ENCODE data around the gene KCNK15.

The KCNK15 gene

DNA sequence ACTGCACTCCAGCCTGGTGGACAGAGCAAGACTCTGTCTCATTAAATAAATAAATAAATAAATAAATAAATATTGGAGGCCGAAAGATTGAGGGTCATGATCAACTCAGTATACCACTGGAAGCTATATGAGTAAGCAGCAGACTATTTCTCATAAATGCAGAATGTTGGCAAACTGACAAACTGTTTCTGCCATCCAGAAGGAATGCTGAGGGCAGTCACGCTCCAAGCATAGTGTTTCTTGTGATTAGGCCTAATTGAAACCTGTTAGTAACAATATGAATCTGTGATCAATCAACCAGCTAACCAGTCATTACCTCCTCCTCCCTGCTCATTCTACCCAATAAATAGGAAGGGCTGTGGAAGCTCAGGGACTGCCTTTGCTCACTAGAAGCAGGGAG, 15.2 kb upstream of the KCNK15 start:
- Histone ChIP-seq H3K79me2 (ENCODE audit: insufficient read depth, low read length) (no peaks in the 10 kb centered on the region), H3K9me2 (replicated peaks; ENCODE audit: low read depth, low read length) (no peaks in the 10 kb centered on the region), H2AFZ (ENCODE audit: low read length) (no peak overlapping the region), H3F3A (ENCODE audit: low read depth) (no peaks in the 10 kb centered on the region), H3K36me3 (ENCODE audit: insufficient read depth, low read length) (no peaks in the 10 kb centered on the region), H3K9ac (ENCODE audit: low read depth, low read length, poor library complexity, severe bottlenecking) (no peak overlapping the region), H3K4me1 (ENCODE audit: insufficient read depth, low read length, poor library complexity, severe bottlenecking) (peaks cover 5% of the 10 kb centered on the region), H3K9me3 (ENCODE audit: insufficient read depth, low read depth, low read length) (no peaks in the 10 kb centered on the region), H4K20me1 (ENCODE audit: insufficient read depth, low read length, poor library complexity, severe bottlenecking) (no peaks in the 10 kb centered on the region), H3K27me3 (ENCODE audit: insufficient read depth, low read length, poor library complexity, severe bottlenecking) (no peaks in the 10 kb centered on the region), H3K4me3 (ENCODE audit: low read length, poor library complexity, severe bottlenecking) (no peak overlapping the region), H3K4me2 (ENCODE audit: low read depth, low read length, poor library complexity, severe bottlenecking) (no peak overlapping the region)
- no peak for TF ChIP-seq EZH2phosphoT487 (IDR thresholded peaks at IDR 0.05; ENCODE audit: borderline replicate concordance)
- TF ChIP-seq, protein P1, sequence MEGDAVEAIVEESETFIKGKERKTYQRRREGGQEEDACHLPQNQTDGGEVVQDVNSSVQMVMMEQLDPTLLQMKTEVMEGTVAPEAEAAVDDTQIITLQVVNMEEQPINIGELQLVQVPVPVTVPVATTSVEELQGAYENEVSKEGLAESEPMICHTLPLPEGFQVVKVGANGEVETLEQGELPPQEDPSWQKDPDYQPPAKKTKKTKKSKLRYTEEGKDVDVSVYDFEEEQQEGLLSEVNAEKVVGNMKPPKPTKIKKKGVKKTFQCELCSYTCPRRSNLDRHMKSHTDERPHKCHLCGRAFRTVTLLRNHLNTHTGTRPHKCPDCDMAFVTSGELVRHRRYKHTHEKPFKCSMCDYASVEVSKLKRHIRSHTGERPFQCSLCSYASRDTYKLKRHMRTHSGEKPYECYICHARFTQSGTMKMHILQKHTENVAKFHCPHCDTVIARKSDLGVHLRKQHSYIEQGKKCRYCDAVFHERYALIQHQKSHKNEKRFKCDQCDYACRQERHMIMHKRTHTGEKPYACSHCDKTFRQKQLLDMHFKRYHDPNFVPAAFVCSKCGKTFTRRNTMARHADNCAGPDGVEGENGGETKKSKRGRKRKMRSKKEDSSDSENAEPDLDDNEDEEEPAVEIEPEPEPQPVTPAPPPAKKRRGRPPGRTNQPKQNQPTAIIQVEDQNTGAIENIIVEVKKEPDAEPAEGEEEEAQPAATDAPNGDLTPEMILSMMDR (conservative IDR thresholded peaks at IDR 0.05; ENCODE audit: low read length), result no peak

DNA sequence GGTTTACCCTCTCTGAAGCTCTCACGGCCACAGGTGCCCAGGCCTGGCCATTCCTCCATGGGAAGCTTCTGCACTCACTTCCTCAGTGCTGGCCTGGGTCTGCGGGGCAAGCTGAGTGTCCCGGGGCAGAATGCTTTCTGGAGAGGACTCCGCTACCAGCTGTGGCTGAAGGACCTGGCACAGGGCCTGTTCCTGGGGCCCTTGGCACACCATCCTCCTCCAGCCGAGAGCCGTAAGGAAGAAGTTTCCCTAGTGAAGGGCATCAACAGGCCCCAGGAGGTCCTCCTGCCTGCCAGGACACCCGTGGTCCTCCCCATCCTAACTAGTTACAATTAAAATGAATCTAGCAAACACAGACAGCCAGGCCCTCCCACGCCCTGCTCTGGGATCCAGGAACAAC, 14.0 kb upstream of the KCNK15 start:
- Histone ChIP-seq H3K9ac (ENCODE audit: low read depth, low read length, poor library complexity, severe bottlenecking) (no peak overlapping the region), H3K4me1 (ENCODE audit: insufficient read depth, low read length, poor library complexity, severe bottlenecking) (peaks cover 5% of the 10 kb centered on the region), H3K36me3 (ENCODE audit: insufficient read depth, low read length) (no peaks in the 10 kb centered on the region), H3K79me2 (ENCODE audit: insufficient read depth, low read length) (no peaks in the 10 kb centered on the region), H3F3A (ENCODE audit: low read depth) (no peaks in the 10 kb centered on the region), H4K20me1 (ENCODE audit: insufficient read depth, low read length, poor library complexity, severe bottlenecking) (no peaks in the 10 kb centered on the region), H3K27me3 (ENCODE audit: insufficient read depth, low read length, poor library complexity, severe bottlenecking) (no peaks in the 10 kb centered on the region), H3K4me3 (ENCODE audit: low read length, poor library complexity, severe bottlenecking) (no peak overlapping the region), H3K9me2 (replicated peaks; ENCODE audit: low read depth, low read length) (no peaks in the 10 kb centered on the region), H3K9me3 (ENCODE audit: insufficient read depth, low read depth, low read length) (no peaks in the 10 kb centered on the region), H3K4me2 (ENCODE audit: low read depth, low read length, poor library complexity, severe bottlenecking) (no peak overlapping the region), H2AFZ (ENCODE audit: low read length) (no peak overlapping the region)
- TF ChIP-seq EZH2phosphoT487 (IDR thresholded peaks at IDR 0.05; ENCODE audit: borderline replicate concordance), result no peak
- TF ChIP-seq, protein P1 (conservative IDR thresholded peaks at IDR 0.05; ENCODE audit: low read length), result no peak

DNA sequence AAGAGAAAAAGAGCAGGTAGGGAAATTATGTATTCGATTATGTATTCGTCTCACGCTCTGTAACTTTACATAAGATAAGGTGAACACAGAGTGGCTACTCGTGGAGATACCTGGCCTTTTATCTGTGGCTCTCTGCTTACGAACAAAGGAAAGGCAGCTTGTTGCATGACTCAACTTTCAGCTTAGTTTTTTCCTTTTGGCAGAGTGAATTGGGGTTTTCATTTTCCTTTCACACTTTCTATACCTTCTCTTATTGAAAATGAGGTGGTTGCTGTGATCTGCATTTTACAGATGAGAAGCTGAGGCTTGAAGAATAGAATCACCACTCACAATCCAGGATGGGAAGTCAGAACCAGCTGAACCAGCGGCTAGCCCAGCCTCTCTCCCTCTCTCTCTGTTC, 13.3 kb upstream of the KCNK15 start:
- no peaks in the 10 kb centered on the region for H3K27me3 ChIP-seq (ENCODE audit: insufficient read depth, low read length, poor library complexity, severe bottlenecking)
- H3K9ac ChIP-seq (ENCODE audit: low read depth, low read length, poor library complexity, severe bottlenecking), result no peak overlapping the region
- H3K4me3 ChIP-seq (ENCODE audit: low read length, poor library complexity, severe bottlenecking), result no peak overlapping the region
- H3K79me2 ChIP-seq (ENCODE audit: insufficient read depth, low read length), result no peaks in the 10 kb centered on the region
- no peaks in the 10 kb centered on the region for H3K9me2 ChIP-seq (replicated peaks; ENCODE audit: low read depth, low read length)
- peaks cover 11% of the 10 kb centered on the region for H3K4me1 ChIP-seq (ENCODE audit: insufficient read depth, low read length, poor library complexity, severe bottlenecking)
- TF ChIP-seq, protein P1 (conservative IDR thresholded peaks at IDR 0.05; ENCODE audit: low read length), result no peak
- no peak for TF ChIP-seq EZH2phosphoT487 (IDR thresholded peaks at IDR 0.05; ENCODE audit: borderline replicate concordance)
- no peak overlapping the region for H3K4me2 ChIP-seq (ENCODE audit: low read depth, low read length, poor library complexity, severe bottlenecking)
- no peaks in the 10 kb centered on the region for H3K36me3 ChIP-seq (ENCODE audit: insufficient read depth, low read length)
- H4K20me1 ChIP-seq (ENCODE audit: insufficient read depth, low read length, poor library complexity, severe bottlenecking), result no peaks in the 10 kb centered on the region
- H3F3A ChIP-seq (ENCODE audit: low read depth), result no peaks in the 10 kb centered on the region
- H3K9me3 ChIP-seq (ENCODE audit: insufficient read depth, low read depth, low read length), result no peaks in the 10 kb centered on the region
- H2AFZ ChIP-seq (ENCODE audit: low read length), result no peak overlapping the region
